ENCODE results near the gene PRMT2. TPM values are rescaled to one million over a fixed set of nuclear protein-coding genes. Genes with fewer than 3 reads are reported as not detected.
A peak's percentile ranks its signal among the peaks of the same experiment; 100 is the strongest.

PRMT2 gene
- total RNA-seq: 96.7 TPM

DNA sequence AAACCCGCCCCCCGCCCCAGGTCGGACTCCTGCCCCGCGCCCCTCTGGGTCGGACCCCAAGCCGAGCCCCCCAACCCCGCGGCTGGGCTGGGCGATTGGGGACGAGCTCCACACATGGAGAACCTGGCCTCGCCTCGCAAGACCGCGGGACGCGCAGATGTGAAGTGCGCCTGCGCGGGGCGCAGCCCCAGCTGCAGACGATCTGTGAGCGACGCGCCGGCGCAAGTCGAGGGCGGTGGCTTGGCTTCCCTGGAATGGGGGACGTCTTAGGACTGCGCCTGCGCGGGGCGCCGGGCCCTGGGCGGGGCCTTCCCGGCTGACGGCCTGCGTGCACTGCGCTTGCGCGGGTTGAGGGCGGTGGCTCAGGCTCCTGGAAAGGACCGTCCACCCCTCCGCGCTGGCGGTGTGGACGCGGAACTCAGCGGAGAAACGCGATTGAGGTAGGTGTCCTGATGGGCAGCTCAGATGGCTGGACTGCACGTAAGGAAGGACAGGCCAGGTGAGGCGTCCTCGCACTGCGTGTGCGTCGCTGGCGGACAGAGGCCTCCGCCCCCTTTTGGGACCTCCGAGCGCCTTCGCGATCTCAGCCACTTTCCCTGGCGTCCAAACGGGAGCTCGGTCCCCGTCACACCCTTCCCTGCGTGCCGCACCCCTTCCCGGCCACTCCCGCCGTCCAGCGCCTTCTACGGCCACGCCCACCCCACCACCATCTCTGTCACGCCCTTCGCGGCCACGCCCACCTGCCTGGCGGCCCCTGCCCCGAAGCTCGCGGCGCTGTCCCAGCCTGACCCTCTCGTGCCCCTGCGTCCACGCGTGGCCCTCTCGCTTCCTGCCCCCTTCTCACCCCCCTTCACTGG is at the start of gene PRMT2:
TSS of gene PRMT2 (plus strand) at position 351 of the 857 bp plus-strand sequence. CDS start 1,278 bp downstream, outside the sequence.
- H3K9me3 ChIP-seq (ENCODE audit: low read depth, low read length): no peaks in the 10 kb centered on the region
- peak within 1 kb of the TSS; percentile 100 for H3K4me3 ChIP-seq (ENCODE audit: low read length)
- H3K4me1 ChIP-seq (ENCODE audit: insufficient read depth, low read length): peaks cover 43% of the 10 kb centered on the region
- H3K27me3 ChIP-seq (ENCODE audit: insufficient read depth, low read length): no peaks in the 10 kb centered on the region

DNA sequence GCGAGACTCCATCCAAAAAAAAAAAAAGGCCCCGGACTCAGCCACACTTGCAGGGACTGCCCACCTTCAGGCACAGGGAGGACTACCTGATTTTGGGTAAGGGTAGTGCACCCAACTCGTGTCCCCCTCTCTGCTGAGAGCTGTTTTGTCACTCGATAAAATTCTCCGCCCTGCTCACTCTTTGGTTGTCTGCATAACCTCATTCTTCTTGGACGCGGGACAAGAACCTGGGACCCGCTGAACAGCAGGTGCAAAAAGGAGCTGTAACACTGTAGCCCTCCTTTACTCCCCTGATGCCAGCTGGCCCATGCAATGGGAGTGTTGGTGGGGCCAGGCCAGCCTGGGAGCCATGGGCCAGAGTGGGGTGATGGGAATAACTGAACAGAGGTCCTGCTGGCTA is 41.2 kb upstream of the PRMT2 start:
- Histone ChIP-seq H3K4me3 (ENCODE audit: low read length) (no peak overlapping the region), H3K4me1 (ENCODE audit: insufficient read depth, low read length) (no peaks in the 10 kb centered on the region), H3K9me3 (ENCODE audit: low read depth, low read length) (no peaks in the 10 kb centered on the region), H3K27me3 (ENCODE audit: insufficient read depth, low read length) (no peaks in the 10 kb centered on the region)

DNA sequence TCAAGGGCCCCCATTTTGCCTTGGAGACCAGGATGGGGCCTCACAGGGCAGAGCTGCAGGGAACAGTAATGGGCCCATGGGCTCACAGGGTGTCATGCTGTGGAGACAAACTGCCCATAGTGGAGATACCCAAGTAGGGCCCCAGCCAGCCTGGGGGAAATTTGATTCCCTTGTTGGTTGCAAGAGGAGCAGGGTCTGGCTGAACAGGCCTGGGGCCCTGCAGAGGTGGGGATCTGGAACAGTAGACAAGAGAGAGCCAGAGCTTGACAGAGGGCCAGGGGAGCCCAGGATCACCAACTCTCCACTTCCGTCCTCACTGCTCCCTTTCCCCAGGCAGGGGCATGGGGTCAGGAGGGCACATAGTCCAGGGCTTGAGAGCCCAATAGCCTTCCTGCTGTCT is 39.3 kb upstream of the PRMT2 start:
- Histone ChIP-seq H3K9me3 (ENCODE audit: low read depth, low read length) (no peaks in the 10 kb centered on the region), H3K4me3 (ENCODE audit: low read length) (no peak overlapping the region), H3K4me1 (ENCODE audit: insufficient read depth, low read length) (no peaks in the 10 kb centered on the region), H3K27me3 (ENCODE audit: insufficient read depth, low read length) (no peaks in the 10 kb centered on the region)

DNA sequence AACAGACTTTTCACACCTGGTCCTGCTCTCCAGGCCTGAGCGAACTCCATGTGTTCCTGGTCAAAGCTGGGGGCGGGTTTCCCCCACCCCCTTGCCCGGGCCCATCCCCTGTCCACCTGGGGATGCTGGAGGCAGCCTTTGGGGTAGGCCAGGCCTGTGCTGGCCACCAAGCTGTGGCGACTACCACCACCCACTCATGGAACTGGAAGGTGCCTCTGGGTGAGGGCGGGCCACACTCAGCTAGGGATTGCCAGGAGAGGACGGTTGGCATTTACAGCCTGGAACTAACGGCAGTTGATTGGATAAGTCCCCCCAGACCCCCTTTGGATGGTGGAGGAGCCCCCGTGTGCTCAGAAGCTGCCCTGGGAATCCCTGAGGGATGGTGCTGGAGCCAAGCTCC is 38.4 kb upstream of the PRMT2 start:
- Histone ChIP-seq H3K4me1 (ENCODE audit: insufficient read depth, low read length) (no peaks in the 10 kb centered on the region), H3K27me3 (ENCODE audit: insufficient read depth, low read length) (no peaks in the 10 kb centered on the region), H3K9me3 (ENCODE audit: low read depth, low read length) (no peaks in the 10 kb centered on the region), H3K4me3 (ENCODE audit: low read length) (no peak overlapping the region)

DNA sequence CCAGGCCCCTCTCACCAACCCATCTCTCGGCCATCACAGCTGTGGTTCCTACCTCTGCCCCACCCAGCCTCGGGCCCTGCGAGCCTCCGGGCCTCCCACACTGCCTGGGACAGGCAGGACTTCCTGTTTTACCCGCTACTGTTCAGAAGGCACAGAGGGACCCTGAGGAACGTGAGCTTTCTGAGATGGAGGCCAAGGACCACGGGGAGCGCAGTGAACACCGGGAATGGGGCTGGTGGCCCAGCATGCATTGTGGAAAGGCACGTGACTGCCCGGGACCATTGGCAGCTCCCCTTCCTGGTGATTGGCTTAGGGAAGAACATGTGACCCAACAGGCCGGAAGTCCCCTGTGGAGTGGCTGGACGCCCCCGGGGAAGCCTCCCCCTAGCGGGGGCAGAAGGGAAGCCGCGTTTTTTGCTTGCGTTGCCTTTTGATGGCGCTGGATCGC is 37.6 kb upstream of the PRMT2 start:
- Histone ChIP-seq H3K4me1 (ENCODE audit: insufficient read depth, low read length) (no peaks in the 10 kb centered on the region), H3K9me3 (ENCODE audit: low read depth, low read length) (no peaks in the 10 kb centered on the region), H3K4me3 (ENCODE audit: low read length) (no peak overlapping the region), H3K27me3 (ENCODE audit: insufficient read depth, low read length) (no peaks in the 10 kb centered on the region)

DNA sequence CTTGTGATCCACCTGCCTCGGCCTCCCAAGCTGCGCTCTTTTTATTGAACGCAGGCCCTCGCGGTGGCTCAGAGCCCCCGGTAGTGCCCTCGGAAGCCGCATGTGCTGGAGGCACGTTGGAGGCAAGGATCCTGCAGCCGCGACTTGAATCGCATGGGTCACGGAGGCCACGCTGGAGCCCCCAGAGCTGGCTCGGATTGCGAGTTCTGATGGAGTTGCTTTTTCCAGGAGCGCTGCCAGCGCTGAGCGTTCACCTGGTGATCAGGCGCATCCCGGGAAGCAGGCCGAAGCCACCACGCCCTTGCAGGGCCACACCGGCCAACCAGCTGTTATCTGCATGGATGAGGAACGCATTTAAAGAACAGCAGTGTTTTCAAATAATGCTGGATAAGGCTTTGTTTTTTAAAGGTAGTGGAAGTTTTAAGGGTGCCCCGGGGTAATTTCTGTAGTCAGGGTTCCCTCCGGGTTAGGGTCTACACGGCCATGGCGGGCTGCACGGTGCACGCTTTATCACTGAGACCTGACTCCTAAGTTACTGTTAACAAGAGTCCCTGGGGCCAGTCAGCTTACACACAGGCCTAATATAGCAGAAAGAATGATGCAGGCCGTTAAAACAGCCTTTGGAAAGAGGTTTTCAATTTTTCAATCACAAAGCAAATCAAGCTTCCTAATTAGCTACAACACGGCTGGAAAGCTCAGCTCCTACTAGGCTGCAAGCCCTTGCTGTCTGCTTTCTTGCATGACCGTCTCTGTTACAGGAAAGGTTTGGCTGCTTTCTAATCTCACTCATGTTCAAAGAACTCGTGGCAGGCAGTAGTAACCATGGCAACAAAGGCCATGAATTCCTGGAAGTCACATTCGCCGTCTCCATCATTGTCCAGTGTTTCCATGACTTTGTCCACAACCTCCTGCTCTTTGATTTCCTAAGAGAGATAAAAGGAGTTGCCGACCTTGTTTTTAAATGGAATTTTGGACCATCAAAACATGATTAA is 36.6 kb upstream of the PRMT2 start:
- H3K4me3 ChIP-seq (ENCODE audit: low read length): no peak overlapping the region
- no peaks in the 10 kb centered on the region for H3K9me3 ChIP-seq (ENCODE audit: low read depth, low read length)
- no peaks in the 10 kb centered on the region for H3K4me1 ChIP-seq (ENCODE audit: insufficient read depth, low read length)
- H3K27me3 ChIP-seq (ENCODE audit: insufficient read depth, low read length): no peaks in the 10 kb centered on the region

DNA sequence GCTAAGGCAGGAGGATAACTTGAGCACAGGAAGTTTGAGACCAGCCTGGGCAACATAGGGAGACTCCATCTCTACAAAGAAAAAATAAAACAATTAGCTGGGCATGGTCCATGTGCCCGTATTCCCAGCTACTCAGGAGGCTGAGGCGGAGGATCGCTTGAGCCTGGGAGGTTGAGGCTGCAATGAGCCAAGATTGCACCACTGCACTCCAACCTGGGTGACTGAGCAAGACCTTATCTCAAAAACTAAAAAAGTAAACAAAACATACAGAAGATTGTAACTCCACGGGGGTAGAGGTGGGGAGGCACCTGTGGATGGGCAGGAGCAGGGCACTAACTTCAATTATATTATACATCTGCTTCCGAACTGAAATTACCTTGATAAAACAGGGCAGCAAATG is 35.2 kb upstream of the PRMT2 start:
- Histone ChIP-seq H3K4me3 (ENCODE audit: low read length) (no peak overlapping the region), H3K9me3 (ENCODE audit: low read depth, low read length) (no peaks in the 10 kb centered on the region), H3K27me3 (ENCODE audit: insufficient read depth, low read length) (no peaks in the 10 kb centered on the region), H3K4me1 (ENCODE audit: insufficient read depth, low read length) (peaks cover 11% of the 10 kb centered on the region)

DNA sequence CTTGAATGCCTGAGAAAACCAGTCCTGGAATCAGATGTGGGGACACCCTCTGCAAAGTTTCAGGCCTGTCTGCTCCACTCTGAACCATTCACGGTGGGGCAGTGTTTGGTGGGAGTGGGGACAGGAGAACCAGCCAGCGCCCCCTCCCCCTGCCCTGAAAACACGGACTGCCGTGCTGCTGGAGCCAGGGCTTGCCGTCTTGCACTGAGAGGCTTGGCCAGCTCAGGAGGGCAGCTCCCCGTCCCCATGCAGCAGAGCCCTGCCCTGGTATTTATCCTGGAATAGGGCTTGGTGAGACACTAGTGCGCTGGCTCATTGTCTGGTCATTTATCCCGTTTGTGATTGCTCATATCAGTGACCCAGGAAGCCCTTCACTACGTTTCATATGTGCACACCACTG is 34.5 kb upstream of the PRMT2 start:
- no peaks in the 10 kb centered on the region for H3K9me3 ChIP-seq (ENCODE audit: low read depth, low read length)
- peaks cover 18% of the 10 kb centered on the region for H3K4me1 ChIP-seq (ENCODE audit: insufficient read depth, low read length)
- no peaks in the 10 kb centered on the region for H3K27me3 ChIP-seq (ENCODE audit: insufficient read depth, low read length)
- H3K4me3 ChIP-seq (ENCODE audit: low read length): no peak overlapping the region

DNA sequence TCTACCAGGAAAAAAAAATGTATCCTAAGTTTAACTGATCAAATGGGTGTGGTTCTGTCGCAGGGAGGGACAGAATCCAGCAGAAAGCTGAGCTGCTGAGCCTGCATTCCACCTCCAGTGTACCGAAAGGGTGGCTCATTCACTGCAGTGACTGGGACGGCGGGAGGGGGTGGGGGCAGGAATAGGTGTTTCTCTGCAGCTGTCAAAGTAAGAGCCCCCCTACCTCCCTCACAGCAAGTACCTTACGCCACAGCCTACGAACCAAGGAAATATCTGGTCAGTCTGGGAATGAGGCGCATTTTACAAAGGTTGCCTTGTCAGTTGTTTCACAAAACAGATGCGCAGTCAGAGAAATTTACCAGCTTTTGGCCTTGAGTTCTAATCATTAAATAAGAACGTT is 32.2 kb upstream of the PRMT2 start:
- no peak overlapping the region for H3K4me3 ChIP-seq (ENCODE audit: low read length)

DNA sequence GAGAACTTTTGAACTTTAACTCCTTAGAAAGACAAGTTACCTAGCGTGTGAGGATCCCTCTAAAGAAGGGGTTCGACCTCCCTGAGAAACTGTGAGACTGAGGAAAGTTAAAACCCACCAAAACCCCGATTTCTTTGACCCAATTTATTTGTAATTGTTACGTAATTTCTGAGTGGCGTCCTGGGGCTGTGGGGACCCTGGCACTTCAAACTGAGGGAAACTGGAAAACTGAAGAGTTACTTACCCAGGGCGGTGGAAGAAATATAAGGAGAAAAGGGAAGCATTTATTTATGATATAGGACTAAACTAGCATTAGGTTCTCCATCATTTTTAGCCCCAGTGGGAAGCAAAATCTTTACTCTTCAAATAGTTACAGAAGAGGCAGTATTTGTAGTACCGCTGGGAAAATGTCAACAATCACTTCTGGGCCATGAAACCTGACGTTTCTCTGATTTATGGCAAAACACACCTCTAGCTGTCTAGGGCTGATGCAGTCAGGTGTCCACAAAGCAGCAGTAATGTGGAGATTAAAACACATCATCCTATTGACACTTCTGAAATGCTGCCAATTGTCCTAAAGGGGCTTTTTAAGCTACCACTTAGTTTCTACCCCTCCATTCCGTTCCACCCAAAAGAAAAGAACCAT is 31.0 kb upstream of the PRMT2 start:
- Histone ChIP-seq H3K9me3 (ENCODE audit: low read depth, low read length) (no peaks in the 10 kb centered on the region), H3K4me3 (ENCODE audit: low read length) (no peak overlapping the region), H3K4me1 (ENCODE audit: insufficient read depth, low read length) (peaks cover 32% of the 10 kb centered on the region), H3K27me3 (ENCODE audit: insufficient read depth, low read length) (no peaks in the 10 kb centered on the region)

More for the DNA sequence above, 32.2 kb upstream of the PRMT2 start:
- Histone ChIP-seq H3K27me3 (ENCODE audit: insufficient read depth, low read length) (no peaks in the 10 kb centered on the region), H3K4me1 (ENCODE audit: insufficient read depth, low read length) (peaks cover 32% of the 10 kb centered on the region), H3K9me3 (ENCODE audit: low read depth, low read length) (no peaks in the 10 kb centered on the region)

DNA sequence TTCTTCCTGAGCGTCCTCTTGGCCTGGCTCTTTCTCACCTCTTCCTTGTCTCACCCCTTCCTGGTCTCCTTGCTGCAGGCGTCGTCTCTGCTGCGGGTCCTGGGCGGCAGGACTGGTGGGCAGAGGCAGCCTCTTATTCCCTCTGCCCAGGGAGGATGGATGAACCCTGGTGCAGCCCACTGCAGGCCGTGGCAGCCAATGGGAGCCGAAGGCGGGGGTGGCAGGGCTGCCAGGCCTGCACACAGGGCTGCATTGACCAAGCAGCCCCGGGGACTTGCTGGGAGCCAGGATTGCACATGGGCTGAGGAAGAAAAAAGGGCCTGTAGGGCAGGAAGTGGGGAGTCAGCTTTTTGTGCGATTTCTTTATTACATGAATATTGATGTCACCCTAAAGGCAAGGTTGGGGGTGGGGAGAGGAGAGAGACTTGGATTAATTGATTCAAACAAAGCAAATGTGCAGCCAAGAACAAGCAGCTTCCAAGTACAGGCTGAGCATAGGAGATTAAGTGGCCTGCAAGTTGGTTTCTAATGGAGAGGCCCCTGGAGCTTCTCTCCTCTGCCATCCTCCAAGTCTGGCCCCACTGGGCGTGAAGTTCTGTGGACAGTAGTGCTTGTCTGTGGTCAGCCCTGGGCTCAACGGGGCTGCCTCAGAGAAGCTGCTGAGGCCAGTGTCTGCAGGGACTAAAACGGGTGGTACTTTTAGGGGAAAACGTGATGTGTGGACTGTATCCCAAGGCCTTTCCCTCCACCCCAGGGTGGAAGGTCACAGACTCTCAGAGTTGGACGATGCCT is 30.3 kb upstream of the PRMT2 start, which contains the start of gene S100B:
TSS of gene S100B (minus strand) at position 108 of the 792 bp plus-strand sequence. CDS start 2,667 bp downstream, outside the sequence.
- no peaks in the 10 kb centered on the region for H3K27me3 ChIP-seq (ENCODE audit: insufficient read depth, low read length)
- H3K4me1 ChIP-seq (ENCODE audit: insufficient read depth, low read length): peaks cover 32% of the 10 kb centered on the region
- no peaks in the 10 kb centered on the region for H3K9me3 ChIP-seq (ENCODE audit: low read depth, low read length)
- H3K4me3 ChIP-seq (ENCODE audit: low read length): no peak within 1 kb of the TSS

DNA sequence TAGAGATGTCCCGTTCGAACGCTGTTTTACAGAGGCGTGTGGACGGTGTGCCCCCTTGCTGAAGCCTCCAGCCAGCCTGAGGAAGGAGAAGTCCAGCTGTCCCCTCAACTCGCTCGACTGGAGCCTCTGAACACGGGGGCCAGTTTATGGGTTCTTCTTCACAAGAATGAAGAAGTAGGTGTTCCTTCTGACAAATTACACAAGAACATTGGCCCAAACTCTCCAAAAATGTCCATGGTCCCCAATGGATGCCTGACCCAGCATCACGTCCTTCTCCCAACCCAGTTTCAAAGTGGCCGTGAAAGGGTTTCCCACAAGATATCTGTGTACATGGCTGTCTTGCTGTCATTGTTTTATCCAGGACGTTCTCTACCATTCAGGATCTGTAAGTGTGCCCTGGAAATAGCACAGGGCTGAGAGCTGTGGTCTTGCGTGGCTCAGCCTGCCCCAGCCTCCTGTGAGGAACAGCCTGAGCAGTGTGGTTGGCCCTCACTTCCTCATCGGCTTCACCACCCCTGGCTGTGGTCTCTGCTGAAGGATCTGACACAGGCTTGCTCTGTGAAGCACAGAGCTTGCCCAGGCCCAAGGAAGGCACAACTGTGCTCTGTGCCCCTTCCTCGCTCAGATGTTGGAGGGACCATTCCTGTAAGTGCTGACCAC is 29.6 kb upstream of the PRMT2 start:
- Histone ChIP-seq H3K27me3 (ENCODE audit: insufficient read depth, low read length) (no peaks in the 10 kb centered on the region), H3K4me3 (ENCODE audit: low read length) (no peak overlapping the region), H3K9me3 (ENCODE audit: low read depth, low read length) (no peaks in the 10 kb centered on the region), H3K4me1 (ENCODE audit: insufficient read depth, low read length) (peaks cover 32% of the 10 kb centered on the region)

DNA sequence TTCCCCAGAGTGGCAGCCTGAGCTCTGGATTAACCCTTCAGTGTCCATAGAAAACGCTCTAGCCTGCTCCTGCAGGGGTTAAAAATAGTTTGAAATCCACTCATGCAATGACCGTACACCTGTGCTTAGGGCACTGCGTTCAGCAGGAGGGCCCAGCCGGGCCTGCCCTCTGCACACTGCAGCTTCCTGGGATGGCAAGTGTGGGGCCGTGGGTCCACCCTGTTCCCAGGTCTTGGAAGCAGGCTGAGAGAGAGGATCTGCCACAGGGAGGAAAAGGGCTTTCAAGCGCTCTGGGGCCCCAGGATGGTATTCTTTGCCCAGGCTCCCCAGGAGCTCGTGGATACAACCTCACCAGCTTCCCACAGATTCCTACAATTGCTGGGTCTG is 29.1 kb upstream of the PRMT2 start:
- H3K9me3 ChIP-seq (ENCODE audit: low read depth, low read length): no peaks in the 10 kb centered on the region
- H3K4me3 ChIP-seq (ENCODE audit: low read length): no peak overlapping the region
- no peaks in the 10 kb centered on the region for H3K27me3 ChIP-seq (ENCODE audit: insufficient read depth, low read length)
- H3K4me1 ChIP-seq (ENCODE audit: insufficient read depth, low read length): peaks cover 32% of the 10 kb centered on the region

DNA sequence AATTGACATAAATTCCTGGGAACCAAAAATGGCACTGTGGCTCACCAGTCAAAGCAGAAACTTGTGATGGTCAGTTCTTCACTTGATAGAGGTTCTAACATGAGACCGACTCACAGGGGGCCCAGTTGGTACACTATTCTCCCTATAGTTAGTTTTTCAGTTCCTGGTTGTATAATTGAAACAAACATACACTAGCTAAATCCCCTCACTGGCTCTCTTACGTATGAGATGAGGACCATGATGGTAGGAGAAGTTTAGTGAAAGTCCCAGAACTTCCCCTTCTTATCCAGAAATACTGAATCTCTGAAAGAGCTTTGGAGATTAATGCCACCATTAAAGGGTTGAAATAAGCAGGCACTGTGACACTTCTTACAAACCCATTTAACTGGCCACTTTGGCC is 27.8 kb upstream of the PRMT2 start:
- no peaks in the 10 kb centered on the region for H3K27me3 ChIP-seq (ENCODE audit: insufficient read depth, low read length)
- no peaks in the 10 kb centered on the region for H3K9me3 ChIP-seq (ENCODE audit: low read depth, low read length)
- peaks cover 32% of the 10 kb centered on the region for H3K4me1 ChIP-seq (ENCODE audit: insufficient read depth, low read length)
- H3K4me3 ChIP-seq (ENCODE audit: low read length): no peak overlapping the region

Data from mononuclear cell (primary cell).